ENCODE data around the gene PEX14.

DNA sequence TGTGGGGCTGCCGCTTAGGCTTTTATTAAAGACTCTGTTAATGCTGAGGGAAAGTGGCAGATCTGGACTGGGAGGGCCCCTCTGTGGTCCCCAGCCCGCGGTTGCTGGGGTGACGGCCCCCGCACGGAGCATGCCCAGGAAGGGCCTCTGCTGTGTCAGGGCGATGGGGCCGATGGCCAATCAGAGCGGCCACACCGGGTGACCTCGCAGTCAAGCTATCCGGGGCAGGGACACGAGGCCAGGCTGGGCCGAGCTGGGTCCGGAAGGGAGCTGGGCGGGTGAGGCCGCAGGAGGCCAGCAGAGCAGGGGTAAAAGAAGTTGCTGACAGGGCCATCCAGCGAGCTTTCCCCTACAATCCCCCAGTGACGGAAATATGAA is 176.6 kb downstream of the PEX14 start:
- TF ChIP-seq EZH2 (IDR thresholded peaks at IDR 0.05; ENCODE audit: borderline replicate concordance, insufficient read depth, low read length, poor library complexity, severe bottlenecking) (no peak), EP300 (conservative IDR thresholded peaks at IDR 0.05; ENCODE audit: poor library complexity, severe bottlenecking) (no peak), MXI1 (conservative IDR thresholded peaks at IDR 0.05; ENCODE audit: poor library complexity, severe bottlenecking) (no peak), RAD21 (conservative IDR thresholded peaks at IDR 0.05) (no peak), POLR2AphosphoS5 (IDR thresholded peaks at IDR 0.05) (no peak)
- TF ChIP-seq, protein P1, sequence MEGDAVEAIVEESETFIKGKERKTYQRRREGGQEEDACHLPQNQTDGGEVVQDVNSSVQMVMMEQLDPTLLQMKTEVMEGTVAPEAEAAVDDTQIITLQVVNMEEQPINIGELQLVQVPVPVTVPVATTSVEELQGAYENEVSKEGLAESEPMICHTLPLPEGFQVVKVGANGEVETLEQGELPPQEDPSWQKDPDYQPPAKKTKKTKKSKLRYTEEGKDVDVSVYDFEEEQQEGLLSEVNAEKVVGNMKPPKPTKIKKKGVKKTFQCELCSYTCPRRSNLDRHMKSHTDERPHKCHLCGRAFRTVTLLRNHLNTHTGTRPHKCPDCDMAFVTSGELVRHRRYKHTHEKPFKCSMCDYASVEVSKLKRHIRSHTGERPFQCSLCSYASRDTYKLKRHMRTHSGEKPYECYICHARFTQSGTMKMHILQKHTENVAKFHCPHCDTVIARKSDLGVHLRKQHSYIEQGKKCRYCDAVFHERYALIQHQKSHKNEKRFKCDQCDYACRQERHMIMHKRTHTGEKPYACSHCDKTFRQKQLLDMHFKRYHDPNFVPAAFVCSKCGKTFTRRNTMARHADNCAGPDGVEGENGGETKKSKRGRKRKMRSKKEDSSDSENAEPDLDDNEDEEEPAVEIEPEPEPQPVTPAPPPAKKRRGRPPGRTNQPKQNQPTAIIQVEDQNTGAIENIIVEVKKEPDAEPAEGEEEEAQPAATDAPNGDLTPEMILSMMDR (IDR thresholded peaks at IDR 0.05; ENCODE audit: poor library complexity, severe bottlenecking) = no peak
- TF ChIP-seq, protein P2, sequence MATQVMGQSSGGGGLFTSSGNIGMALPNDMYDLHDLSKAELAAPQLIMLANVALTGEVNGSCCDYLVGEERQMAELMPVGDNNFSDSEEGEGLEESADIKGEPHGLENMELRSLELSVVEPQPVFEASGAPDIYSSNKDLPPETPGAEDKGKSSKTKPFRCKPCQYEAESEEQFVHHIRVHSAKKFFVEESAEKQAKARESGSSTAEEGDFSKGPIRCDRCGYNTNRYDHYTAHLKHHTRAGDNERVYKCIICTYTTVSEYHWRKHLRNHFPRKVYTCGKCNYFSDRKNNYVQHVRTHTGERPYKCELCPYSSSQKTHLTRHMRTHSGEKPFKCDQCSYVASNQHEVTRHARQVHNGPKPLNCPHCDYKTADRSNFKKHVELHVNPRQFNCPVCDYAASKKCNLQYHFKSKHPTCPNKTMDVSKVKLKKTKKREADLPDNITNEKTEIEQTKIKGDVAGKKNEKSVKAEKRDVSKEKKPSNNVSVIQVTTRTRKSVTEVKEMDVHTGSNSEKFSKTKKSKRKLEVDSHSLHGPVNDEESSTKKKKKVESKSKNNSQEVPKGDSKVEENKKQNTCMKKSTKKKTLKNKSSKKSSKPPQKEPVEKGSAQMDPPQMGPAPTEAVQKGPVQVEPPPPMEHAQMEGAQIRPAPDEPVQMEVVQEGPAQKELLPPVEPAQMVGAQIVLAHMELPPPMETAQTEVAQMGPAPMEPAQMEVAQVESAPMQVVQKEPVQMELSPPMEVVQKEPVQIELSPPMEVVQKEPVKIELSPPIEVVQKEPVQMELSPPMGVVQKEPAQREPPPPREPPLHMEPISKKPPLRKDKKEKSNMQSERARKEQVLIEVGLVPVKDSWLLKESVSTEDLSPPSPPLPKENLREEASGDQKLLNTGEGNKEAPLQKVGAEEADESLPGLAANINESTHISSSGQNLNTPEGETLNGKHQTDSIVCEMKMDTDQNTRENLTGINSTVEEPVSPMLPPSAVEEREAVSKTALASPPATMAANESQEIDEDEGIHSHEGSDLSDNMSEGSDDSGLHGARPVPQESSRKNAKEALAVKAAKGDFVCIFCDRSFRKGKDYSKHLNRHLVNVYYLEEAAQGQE (IDR thresholded peaks at IDR 0.05; ENCODE audit: borderline replicate concordance) = no peak
